Ramos (cell line): ENCODE results near the gene P2RY11.

Source experiments
- in situ Hi-C: fragments of 300-500 bp; cut with MboI; formaldehyde crosslinking; loops from one replicate; pipeline ENCODE4 v1.14.3; 2022; ENCODE audit warnings: low sequenced_read_pairs; ENCODE audit not compliant: unreplicated experiment

Gene P2RY11

DNA sequence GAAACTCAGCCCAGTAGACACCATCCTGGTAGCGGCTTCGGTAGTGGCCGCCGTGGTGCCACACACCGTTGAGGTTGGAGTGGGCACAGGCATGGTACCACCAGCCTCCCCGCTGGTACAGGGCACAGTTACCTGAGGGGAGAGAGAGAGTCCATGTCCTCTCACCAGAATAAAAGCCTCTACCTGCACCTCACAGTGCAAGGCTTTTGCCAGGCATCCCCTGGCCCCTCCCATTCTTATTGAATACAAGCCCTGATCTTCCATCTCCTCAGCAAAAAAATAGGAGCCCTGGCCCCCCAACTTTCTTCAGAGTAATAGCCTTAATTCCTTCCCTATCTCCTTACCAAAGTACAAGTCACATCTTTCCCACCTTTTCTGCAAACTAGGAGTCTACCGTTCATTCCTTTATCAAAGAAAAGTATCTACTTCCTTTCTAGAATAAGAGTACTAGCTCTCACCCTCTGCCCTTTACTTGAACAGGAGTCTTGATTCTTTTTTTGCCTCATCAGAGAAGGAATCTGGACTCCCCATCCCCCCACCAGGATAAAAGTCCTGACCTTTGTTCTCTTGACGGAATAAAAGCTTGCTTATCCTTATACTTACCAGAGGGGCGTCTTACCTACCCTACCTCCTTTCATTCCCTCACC is 18.7 kb upstream of the P2RY11 start:
- in situ Hi-C loops, result no loop called here

DNA sequence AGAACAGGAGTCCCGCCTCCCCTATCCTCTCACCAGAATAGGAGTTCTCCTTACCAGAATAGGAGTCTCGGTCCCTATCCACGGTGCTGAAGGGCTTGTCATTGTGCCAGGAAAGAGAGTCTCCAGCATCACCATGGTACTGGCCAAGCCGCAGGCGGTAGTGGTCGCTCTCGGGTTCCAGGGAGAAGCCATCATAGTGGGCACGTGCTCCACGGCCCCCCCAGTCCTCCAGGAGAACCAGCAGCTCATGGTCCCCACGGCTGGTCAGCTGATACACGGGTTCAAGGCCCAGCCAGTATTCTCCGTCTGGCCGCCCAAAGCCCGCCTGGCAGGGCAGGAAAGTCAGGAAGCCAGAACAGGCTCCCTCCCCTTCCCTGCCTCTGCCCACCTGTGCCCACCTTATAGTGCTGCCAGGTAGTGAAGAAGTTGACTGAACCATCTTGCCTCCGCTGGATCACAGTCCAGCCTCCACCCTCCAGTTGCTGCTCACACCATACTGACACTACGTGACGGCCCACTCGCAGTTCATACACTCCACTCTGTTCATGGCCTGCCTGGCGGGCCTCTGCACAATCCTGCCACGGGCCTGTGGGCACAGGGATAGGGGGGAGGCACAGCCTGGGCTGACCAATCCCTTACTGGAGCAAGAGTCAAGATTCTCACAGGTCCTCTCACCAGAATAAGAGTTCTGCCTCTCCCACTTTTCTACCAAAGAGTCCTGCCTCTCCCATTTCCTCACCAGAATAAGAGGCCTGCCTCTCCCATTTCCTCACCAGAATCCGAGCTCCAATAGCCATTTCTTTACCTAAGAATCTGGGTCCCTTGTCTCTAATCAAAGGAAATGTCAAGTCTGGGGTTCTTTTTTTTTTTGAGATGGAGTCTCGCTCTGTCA is 18.0 kb upstream of the P2RY11 start:
- in situ Hi-C loops, result no loop called here

DNA sequence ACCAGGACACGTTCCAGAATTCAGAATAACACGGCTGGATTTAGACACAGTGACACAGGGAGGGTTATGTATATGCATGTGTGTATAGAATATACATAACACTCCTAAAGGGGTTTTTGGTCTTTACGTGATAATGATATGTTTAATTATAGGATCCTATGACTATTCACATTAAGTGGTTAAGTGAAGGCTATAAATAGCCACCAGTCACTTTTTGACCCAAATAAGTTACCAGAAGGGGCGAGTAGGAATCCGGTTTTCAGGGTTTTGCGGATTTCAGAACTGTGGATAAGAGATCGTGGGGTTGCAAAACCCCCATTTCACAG is 15.9 kb upstream of the P2RY11 start:
- in situ Hi-C loops, result no loop called here

DNA sequence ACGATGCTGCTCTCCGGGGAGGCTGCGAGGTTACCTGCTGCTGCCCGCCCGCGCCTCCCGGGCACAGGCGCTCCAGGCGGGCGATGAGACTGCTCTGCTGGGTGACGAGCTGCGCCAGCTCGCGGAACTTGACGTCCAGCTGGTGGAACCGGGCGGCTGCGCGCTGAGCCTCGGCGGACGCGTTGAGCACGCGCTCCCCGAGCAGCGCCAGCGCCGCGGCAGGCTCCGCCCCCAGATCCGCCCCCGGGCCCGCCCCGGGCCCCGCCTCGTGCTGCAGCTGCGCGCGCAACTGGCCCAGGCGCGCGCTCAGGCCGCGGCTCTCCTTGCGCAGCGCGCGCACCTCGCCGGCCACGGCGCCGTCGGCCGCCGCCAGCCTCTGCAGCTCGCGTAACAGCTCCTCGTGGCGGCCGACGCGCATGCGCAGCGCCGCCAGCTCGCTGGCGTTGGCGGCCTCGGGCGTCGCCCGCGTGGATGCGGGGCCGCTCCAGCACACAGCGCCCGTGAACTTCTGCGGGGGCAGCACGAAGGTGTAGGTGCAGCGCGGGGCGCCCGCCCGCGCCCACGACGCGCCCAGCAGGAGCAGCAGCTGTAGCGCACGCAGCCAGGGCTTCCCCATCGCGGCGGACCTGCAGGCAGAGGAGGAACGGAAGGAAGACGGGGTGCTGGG is 15.4 kb upstream of the P2RY11 start:
- in situ Hi-C loops, result no loop called here

DNA sequence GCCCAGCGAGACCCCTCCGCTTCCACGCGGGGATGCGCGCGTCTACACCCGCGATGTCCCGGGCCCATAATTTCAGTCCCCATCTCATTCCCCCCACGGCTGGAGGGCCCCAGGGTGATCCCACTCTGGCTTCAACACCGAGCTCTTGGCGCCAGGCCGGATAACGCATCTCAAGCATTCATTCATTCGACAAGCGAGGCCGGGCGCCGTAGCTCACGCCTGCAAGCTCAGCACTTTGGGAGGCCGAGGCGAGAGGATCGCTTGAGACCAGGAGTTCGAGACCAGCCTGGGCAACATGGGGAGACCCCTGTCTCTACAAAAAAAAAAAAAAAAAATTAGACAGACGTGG is 14.9 kb upstream of the P2RY11 start:
- in situ Hi-C loops, result no loop called here

DNA sequence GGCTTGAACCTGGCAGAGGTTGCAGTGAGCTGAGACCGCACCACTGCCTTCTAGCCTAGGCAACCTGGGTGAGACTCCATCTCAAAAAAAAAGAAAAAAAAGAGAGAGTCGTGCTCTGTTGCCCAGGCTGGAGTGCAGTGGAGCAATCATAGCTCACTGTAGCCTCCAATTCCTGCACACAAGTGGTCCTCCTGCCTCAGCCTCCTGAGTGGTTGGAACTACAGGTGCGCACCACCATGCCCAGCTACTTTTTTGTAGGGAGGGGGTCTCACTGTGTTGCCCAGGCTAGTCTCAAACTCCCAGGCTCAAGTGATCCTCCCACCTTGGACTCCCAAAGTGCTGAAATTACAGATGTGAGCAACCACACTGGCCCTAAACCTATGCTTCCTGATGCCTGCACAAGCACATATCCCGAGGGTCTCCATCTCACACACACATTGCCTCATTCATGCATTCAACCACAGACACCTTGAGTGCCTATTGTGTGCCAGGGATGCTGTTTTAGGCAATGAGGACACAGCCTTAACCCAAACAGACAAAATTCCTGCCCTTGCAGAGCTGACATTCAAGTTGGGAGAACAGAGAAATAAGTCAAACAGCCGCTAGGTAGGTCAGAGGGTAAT is 11.2 kb upstream of the P2RY11 start:
- in situ Hi-C loops, result no loop called here

DNA sequence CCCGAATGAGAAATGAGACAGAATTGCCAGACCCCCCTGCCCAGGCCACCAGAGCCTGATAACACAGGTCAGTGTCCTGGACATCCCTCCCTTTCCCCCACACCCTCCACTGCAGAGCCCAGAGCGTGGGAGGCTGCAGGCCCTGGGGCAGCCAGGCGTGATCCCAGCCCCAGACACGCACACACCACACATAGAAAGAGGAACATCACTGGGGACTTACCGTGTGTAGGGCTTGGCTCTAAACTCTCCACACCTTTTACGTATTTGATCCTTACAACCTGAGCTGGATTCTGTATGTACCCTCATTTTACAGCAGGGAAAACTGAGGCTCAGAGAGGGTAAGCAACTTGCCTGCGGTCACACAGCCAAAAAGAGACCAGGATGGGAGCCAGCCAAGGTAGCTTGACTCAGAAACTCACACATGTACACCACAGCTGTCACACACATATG is 8.7 kb upstream of the P2RY11 start:
- in situ Hi-C loops, result no loop called here

DNA sequence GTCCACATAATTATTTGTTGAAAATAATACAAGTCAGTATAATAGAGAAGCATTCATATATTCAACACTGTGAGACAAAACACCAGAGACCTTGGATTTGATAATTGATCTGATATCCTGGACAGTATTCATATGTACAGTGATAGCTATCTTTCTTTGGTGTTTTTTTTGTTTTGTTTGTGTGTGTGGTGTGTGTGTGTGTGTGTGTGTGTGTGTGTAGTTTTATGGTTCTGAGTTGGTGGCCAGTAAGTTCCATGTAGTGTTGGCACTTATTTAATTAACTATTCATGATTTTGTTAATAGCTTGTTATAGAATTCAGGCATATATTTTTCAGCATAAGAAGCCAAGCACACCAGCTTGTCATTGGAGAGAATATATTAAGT is 7.4 kb upstream of the P2RY11 start:
- in situ Hi-C loops, result no loop called here

DNA sequence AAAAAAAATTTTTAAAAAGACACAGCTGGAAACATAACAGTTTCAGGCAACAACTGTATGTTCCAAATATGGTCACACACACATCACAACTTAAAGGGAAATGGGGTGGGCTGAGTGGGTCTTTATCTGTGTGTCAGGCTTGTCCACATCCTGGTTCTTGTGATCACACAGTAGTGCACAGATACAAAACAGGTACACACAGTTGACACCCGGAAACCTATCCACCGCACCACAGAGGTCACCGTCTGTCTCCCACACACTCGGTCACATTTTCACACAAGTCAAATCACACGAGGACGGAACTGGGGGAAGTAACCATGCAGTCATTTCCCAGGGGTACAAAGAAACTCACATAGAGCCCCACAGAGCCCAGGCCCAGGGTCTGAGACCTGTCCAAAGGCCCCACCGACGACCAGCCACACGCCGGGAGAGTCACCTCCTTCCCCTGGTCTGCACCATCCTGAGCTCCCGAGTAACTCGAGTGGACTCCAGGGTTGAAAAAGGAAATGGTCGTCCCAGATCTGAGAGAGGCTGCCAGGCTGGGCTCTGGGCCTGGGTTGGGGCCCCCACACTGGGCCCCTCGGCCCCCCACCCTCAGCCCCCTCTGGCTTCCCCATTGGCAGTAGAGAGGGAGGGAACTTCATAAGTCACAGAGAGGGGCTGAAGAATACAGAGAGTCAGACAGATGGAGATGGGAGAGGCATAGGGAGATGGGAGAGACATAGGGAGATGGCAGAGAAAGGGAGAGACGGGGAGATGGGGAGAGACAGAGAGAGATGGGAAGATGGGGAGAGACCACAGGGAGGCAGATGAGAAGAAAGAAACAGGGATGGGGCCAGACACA is 6.6 kb upstream of the P2RY11 start:
- in situ Hi-C loops, result no loop called here

DNA sequence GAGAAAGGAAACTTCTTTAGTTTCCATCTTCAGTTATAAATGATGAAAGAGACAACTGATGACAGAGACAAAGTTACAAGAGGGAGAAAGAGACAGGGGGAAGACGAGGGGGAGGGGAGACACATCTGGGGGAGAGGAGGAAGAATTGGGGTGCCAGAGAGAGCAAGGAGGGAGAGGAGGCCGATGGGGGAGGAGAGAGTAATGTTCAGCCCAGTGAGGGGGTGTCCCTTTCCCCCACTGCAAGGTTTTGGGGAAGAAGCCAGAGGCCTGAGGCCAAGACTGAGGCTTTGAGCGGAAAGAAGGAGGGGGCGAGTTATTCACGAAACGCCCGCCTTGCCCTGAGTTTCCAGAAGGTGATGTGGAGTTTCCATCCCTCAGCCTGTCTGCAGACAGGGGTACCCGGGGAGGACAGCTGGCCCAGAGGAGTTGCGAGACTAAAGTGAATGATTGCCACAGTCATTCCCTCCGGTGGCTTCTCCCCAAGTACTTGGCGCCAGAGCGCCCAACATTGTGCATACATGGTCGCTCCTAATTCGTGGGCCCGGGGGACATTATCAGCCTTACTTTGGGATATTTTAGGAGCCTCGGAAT is 5.9 kb upstream of the P2RY11 start:
- in situ Hi-C loops, result no loop called here

DNA sequence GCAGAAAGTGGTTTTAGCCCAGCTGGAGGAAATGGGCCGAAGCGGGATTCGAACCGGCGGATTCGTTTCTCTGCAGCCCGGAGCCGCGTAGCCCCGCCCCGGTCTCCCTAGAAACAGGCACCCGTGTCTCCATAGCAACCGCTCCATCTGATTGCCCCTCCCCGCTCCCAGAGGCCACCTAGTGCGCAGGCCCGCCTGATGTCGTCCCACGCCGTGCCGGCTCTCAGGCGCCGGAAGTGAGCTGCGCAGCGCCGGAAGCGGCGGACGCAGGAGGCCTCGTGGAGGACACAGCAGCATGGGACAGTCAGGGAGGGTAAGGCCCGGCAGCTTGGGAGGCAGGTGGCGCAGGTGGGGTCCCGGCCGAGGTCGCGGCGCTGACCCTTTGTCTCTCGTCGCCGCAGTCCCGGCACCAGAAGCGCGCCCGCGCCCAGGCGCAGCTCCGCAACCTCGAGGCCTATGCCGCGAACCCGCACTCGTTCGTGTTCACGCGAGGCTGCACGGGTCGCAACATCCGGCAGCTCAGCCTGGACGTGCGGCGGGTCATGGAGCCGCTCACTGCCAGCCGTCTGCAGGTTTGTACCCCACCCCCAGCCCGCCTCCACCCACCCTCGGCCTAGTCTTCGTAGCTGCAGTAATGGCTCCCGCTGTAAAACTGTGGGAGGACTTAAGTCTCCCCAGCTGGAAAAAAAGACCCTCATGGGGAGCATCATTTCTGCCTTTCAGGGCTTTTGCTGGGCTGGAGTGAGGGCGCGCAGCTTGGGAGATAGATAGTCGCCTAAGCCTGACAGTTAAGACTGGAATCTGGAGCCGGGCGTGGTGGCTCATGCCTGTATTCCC is 5.2 kb upstream of the P2RY11 start, which contains the start of gene PPAN:
Gene PPAN, plus strand, starts transcription at position 263 of the 837 bp plus-strand sequence. Its CDS starts 33 bp downstream, at position 296.
- in situ Hi-C loops, result no loop called here

DNA sequence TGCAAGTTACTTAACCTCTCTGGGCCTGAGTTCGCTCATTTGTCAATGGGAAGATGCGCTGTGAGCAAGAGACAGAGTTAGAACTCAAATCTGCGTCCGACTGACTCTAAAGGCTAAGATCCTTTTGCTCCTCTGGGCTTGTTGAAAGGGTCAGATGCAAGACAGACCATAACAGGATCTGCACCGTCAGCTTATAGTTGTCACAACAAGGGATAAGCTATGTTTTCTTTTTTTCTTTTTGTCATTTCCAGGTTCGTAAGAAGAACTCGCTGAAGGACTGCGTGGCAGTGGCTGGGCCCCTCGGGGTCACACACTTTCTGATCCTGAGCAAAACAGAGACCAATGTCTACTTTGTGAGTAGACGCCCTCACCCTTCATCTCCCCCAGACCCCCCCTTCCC is 4.2 kb upstream of the P2RY11 start:
- in situ Hi-C loops, result no loop called here

DNA sequence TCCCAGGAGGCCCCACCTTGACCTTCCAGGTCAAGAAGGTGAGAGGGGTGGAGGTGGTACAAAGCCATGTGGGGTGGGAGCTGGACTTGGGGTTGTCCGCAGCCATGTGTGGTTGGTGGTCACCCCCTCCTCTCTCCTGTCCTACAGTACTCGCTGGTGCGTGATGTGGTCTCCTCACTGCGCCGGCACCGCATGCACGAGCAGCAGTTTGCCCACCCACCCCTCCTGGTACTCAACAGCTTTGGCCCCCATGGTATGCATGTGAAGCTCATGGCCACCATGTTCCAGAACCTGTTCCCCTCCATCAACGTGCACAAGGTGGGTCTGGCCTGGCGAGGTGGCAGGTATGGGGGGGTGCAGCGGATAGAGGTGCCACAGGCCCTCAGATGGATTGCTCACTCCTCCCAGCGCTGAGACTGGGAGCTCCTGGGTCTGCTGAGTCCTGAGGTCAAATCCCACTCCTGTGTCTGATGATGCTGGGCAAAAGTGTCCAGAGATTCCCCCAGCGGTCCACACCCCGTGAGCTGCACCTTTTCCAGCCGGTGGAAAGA is 3.6 kb upstream of the P2RY11 start:
- in situ Hi-C loops, result no loop called here

DNA sequence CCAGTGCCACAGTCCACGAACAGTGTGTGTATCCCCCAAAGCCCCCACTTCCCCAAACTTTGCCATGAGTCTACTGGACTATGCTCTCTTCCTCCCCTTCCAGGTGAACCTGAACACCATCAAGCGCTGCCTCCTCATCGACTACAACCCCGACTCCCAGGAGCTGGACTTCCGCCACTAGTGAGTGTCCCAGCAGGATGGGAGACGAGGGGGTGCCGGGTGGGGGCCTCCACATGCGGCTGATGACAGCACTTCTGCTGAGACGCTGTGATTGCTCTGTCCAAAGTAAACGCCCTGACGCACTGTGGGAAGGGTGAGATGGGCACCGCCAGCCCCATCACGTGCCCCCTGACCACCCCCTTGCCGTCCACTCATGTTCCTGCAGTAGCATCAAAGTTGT is 2.0 kb upstream of the P2RY11 start:
- in situ Hi-C loops, result no loop called here

DNA sequence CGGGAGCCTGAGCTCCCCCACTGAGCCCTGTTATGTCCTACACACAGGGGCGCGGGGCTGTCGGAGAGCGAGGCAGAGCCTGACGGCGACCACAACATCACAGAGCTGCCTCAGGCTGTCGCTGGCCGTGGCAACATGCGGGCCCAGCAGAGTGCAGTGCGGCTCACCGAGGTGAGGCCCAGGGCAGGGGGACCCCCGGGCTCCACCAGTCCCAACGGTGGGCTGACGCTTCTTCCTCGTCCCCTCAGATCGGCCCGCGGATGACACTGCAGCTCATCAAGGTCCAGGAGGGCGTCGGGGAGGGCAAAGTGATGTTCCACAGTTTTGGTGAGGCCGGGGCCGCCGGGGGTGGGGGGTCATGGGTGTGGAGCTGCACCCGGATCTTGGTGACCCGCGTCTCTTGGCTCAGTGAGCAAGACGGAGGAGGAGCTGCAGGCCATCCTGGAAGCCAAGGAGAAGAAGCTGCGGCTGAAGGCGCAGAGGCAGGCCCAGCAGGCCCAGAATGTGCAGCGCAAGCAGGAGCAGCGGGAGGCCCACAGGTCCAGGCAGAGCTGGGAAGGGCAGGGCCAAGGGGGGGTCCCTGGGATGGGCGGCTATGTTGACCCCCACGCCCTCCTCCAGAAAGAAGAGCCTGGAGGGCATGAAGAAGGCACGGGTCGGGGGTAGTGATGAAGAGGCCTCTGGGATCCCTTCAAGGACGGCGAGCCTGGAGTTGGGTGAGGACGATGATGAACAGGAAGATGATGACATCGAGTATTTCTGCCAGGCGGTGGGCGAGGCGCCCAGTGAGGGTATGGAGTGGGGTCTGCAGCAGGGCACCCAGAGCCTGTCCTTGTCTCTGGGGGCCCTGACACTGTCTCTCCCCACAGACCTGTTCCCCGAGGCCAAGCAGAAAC is 1.2 kb upstream of the P2RY11 start:
- in situ Hi-C loops, result no loop called here

DNA sequence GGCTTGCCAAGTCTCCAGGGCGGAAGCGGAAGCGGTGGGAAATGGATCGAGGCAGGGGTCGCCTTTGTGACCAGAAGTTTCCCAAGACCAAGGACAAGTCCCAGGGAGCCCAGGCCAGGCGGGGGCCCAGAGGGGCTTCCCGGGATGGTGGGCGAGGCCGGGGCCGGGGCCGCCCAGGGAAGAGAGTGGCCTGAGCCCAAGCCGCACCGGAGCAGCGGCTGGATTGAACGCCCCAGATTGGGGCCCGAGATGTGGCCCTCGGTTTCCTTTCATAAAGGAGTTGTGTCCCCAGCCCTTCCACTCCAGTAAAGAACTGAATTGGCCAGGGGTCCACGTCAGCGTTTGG is 548 bp upstream of the P2RY11 start:
- in situ Hi-C loops, result no loop called here

DNA sequence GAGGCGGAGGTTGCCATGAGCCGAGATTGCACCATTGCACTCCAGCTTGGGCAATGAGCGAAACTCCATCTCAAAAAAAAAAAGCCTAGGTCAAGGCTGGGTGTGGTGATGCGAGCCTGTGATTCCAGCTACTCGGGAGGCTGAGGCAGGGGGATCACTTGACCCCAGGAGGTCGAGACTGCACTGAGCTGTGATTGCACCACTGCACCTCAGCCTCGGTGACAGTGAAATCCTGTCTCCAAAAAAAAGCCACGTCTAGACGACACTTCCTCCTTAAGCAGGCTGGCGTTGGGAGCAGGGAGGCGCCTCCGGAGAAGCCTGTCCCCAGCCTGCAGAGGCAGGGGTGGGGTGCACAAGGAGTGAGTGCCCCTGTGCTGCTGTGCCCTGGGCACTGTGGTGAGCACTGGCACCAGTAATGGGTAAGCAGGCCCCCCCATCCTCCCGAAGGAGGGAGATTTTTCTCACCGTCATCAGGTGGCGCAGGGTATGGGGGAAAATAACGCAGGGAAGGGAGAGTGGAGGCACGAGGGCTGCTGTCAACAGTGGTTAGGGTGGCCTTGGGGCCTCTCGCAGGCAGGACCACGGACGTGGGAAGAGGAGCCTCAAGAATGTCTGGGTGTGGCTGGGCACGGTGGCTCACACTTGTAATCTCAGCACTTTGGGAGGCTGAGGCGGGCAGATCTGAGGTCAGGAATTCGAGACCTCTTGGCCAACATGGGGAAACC is 706 bp downstream of the P2RY11 start:
- in situ Hi-C loops, result no loop called here
